Ectodermal cell (in vitro differentiated cells): Measurements from ENCODE around the gene SIK3.
"Not testable (repeated sequence)": the region's sequence is repeated elsewhere in the genome, so short reads cannot be mapped to it uniquely, and the experiment has no call there.

ENCODE experiments used
- H3K27ac ChIP-seq: 2 replicates; pipeline ENCODE4 v1.7.0; 2013; ENCODE audit warnings: mild to moderate bottlenecking, low read depth, low read length; ENCODE audit not compliant: insufficient read depth, poor library complexity, severe bottlenecking
- H3K27me3 ChIP-seq: 2 replicates; pipeline ENCODE4 v1.7.0; 2013; ENCODE audit warnings: mild to moderate bottlenecking, low read length; ENCODE audit not compliant: insufficient read depth, control insufficient read depth, poor library complexity, severe bottlenecking
- H3K36me3 ChIP-seq: one replicate; pipeline ENCODE4 v1.7.0; 2013; ENCODE audit warnings: low read length; ENCODE audit not compliant: control insufficient read depth, insufficient read depth
- H3K4me1 ChIP-seq: one replicate; pipeline ENCODE4 v1.7.0; 2013; ENCODE audit warnings: low read length; ENCODE audit not compliant: control insufficient read depth, insufficient read depth
- H3K4me3 ChIP-seq: 2 replicates; pipeline ENCODE4 v1.7.0; 2013; ENCODE audit warnings: low read depth, low read length, control low read depth; ENCODE audit not compliant: insufficient read depth
- H3K9me3 ChIP-seq: 2 replicates; pipeline ENCODE4 v1.7.0; 2013; ENCODE audit warnings: mild to moderate bottlenecking, low read length, moderate library complexity; ENCODE audit not compliant: control insufficient read depth
- WGBS, 2 experiments: methylation state at CpG; one replicate each; pipeline ENCODE4 v1.1.7; 2013; ENCODE audit warnings: missing lambda C conversion rate in 2 of 2; 5-methylcytosine and 5-hydroxymethylcytosine counted together

SIK3 gene

DNA sequence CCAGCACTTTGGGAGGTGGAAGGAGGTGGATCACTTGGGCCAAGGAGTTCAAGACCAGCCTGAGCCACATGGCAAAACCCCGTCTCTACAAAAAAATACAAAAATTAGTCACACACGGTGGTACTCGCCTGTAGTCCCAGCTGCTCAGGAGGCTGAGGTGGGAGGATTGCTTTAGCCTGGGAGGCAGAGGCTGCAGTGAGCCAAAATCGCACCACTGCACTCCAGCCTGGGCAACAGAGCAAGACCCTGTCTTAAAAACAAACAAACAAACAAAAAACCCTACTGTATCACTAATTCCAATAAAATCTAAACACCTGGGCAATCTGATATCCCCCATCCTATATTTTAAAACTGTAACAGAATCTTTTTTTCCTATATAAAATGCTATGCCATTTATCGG, 51.6 kb downstream of the SIK3 start:
- H3K9me3 ChIP-seq, H3K27ac ChIP-seq, H3K4me3 ChIP-seq, H3K4me1 ChIP-seq, H3K36me3 ChIP-seq, H3K27me3 ChIP-seq: not testable (repeated sequence)
- WGBS, 2 experiments, result 87 to 93% methylated on average over 5 of the region's 5 CpGs

DNA sequence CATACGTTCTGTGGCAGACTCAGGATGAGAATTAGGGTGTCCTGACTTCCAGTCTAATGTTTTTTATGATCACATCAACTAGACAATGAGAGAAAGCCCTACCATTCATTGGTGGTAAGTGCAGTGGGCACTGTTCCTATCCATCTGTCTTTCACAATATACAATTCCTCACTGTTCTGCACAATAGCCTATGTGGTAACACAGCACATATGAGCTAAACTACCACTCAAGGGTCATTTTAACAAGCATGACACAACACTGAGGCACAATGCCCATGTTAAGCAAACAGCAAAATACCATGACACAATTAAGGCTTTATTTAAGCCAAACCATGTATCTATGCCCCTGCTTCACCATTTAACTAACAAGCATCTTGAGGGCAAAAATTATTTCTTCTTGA, 52.3 kb downstream of the SIK3 start:
- no peak overlapping the region for H3K27ac ChIP-seq
- WGBS, 2 experiments, result 90 to 91% methylated on average over 1 of the region's 1 CpG
- no peaks in the 10 kb centered on the region for H3K36me3 ChIP-seq
- H3K4me1 ChIP-seq, result no peaks in the 10 kb centered on the region
- H3K4me3 ChIP-seq, result no peak overlapping the region
- H3K9me3 ChIP-seq, result no peaks in the 10 kb centered on the region
- H3K27me3 ChIP-seq, result no peaks in the 10 kb centered on the region

DNA sequence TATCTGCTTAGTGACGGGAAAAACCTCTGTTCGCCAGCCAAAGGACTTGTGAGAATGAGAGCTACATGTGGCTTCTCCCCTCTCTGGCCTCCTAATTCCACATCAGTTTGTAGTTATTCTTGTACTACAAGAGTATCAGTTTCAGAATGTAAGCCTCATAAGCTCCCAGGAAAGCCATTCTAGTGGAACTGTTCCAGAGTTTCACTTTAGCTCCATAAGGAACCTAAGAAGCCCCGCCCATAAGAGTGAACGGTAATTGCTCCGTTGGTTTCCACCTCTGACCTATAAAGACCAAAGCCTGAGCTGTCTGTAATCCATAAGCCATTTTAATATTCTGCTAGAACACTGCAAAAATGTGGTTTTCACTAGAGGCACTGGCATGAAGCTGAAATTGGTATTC, 53.0 kb downstream of the SIK3 start:
- 70 to 72% methylated on average over 5 of the region's 5 CpGs for WGBS, 2 experiments
- Histone ChIP-seq H3K9me3 (no peaks in the 10 kb centered on the region), H3K4me1 (no peaks in the 10 kb centered on the region), H3K4me3 (no peak overlapping the region), H3K27ac (no peak overlapping the region), H3K27me3 (no peaks in the 10 kb centered on the region), H3K36me3 (no peaks in the 10 kb centered on the region)

DNA sequence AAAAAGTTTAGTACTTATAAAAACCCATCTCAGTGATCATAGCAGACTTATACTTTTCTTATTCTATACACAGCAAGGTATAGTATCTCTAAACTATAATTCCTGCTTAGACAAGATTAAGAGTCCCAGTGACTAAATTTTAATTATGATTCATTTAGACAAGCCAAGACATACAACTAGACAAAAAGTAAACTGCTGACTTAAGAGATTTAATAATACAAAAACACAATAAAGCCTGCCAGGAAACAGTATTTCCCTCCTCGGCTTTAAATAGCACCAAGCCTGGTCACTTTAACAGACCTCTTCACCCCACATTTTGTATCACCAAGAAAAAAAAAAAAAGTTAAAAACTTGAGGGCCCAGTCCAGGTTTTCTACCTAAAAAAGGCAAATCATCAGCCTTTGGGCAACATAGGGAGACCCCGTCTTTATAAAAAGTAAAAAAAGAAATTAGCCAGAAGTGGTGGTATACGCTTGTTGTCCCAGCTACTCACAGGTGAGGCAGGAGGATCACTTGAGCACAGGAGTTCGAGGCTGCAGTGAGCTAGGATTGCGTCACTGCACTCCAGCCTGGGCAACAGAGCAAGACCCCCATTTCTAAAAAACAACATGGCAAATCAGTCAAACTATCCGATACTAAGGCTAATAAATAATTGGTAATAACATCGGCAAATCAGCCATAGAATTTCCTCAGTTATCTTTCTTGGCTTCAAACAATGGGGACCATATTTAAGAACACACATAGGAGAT, 53.8 kb downstream of the SIK3 start:
- H3K4me1 ChIP-seq, result no peaks in the 10 kb centered on the region
- 91 to 97% methylated on average over 7 of the region's 7 CpGs for WGBS, 2 experiments
- no peak overlapping the region for H3K27ac ChIP-seq
- H3K9me3 ChIP-seq, result no peaks in the 10 kb centered on the region
- no peaks in the 10 kb centered on the region for H3K36me3 ChIP-seq
- no peak overlapping the region for H3K4me3 ChIP-seq
- no peaks in the 10 kb centered on the region for H3K27me3 ChIP-seq

DNA sequence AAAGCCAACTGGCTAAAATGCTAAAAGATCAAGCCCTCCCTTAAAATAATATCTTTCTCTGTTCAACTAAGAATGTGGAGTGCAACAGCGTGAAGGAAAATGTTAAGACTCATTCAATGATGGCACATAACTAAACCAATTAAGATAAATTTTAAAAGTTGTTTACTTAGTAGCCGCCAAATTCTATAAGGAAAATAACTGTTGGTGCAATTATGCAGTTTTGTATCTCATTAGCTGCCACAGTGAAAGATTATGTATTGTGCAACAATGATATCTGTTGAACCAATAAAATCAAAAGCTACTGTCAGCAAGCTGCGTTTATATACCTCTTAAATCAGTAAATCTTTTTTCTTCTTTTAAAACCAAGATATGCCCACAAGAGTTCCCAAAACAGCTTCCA, 55.5 kb downstream of the SIK3 start:
- no peak overlapping the region for H3K27ac ChIP-seq
- no peak overlapping the region for H3K4me3 ChIP-seq
- H3K27me3 ChIP-seq, result no peaks in the 10 kb centered on the region
- no peaks in the 10 kb centered on the region for H3K36me3 ChIP-seq
- 93 to 98% methylated on average over 3 of the region's 3 CpGs for WGBS, 2 experiments
- no peaks in the 10 kb centered on the region for H3K4me1 ChIP-seq
- H3K9me3 ChIP-seq, result no peaks in the 10 kb centered on the region

DNA sequence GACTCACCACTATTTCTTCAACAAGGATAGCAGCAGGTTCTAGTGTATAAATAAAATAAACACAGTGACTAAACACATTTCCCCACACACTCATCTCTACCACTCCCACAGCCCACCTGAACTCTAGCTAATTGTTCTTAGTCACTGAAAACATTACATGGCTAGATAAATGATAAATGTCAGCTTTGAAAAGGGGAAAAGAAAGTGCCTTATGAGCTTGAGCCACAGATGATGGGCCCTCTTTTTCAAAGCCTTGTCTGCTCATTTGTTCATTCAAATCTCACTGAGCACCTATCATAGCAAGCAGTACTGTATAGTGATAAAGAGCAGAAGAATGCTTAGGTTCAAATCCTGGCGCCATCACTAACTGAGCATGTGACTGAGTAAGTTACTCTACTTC, 58.3 kb downstream of the SIK3 start:
- Histone ChIP-seq H3K27me3 (no peaks in the 10 kb centered on the region), H3K9me3 (no peaks in the 10 kb centered on the region), H3K27ac (no peak overlapping the region), H3K4me1 (no peaks in the 10 kb centered on the region), H3K4me3 (no peak overlapping the region), H3K36me3 (no peaks in the 10 kb centered on the region)
- 92% methylated on average over 1 of the region's 1 CpG; no CpG with 5 or more reads in 1 of the 2 experiments for WGBS, 2 experiments

DNA sequence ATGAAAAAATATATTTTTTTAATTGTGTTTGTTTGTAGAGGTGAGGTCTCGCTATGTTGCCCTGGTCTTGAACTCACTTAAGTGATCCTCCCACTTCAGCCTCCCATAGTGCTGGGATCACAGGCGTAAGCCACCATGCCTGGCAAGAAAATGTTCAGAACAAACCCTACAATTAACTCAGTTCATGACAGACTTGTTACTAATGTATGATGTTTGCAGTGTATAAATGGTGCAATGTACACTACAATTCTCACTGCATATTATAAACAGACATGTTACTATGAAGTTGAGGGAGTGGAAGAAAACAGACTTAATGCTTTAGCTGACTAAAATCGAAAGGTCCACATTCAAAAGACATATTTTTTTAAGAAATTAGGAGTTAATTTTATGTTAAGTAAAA, 59.0 kb downstream of the SIK3 start:
- Histone ChIP-seq H3K9me3 (no peaks in the 10 kb centered on the region), H3K27me3 (no peaks in the 10 kb centered on the region), H3K36me3 (no peaks in the 10 kb centered on the region), H3K4me1 (no peaks in the 10 kb centered on the region), H3K27ac (no peak overlapping the region), H3K4me3 (no peak overlapping the region)
- WGBS, 2 experiments, result 90 to 100% methylated on average over 2 of the region's 3 CpGs

DNA sequence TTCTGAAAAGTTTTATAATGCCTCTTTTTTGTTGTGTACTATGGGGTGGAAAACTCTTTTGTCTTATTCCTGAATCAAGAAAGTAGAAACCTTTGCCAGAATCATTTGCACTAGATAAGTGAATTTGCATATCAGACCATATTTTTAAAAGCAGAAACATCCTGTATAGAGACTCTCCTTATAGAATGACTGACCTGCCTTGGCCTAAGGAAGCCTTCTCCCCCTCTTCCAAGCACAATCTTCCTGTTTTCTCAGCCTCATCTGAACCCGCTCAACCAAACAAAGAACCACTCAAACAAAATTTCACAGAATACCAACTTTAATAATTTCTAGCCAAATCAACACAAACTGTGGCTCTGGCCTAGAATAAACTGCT, 60.3 kb downstream of the SIK3 start:
- Histone ChIP-seq H3K36me3 (no peaks in the 10 kb centered on the region), H3K9me3 (no peaks in the 10 kb centered on the region), H3K4me3 (no peak overlapping the region), H3K27me3 (no peaks in the 10 kb centered on the region), H3K27ac (no peak overlapping the region), H3K4me1 (no peaks in the 10 kb centered on the region)
- 92 to 95% methylated on average over 1 of the region's 1 CpG for WGBS, 2 experiments

DNA sequence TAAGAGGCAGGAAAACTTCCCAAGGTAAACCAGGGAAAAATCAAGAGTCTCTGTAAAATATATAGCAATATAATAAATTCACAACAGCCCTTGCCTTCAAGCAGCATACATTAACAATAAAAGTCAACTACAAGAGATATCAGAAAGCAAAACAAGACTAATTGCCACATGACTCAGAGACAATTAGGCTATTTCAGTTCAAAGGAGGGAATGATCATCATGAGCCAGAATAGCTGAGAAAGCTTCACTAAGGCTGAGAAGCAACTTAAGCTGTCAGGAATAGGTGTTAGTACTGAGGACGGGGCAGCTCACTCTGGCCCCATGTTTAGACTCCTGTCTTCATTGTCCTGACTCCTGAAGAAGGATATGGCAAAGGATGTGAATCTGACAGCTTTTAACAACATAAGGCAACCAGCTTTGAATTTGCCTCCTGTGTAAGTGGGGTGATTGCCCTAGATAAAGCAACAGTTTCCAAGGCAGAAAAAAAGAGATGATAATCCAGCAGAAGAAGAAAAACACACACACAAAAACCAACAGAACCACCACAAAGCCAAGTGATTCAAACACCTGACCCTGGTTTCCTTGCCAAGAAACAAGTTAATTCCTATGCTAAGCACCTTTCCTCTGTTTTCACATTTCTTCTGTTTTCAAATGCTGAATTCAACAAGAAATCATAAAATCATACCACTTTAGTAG, 60.8 kb downstream of the SIK3 start:
- H3K36me3 ChIP-seq, result no peaks in the 10 kb centered on the region
- WGBS, 2 experiments, result 86 to 87% methylated on average over 1 of the region's 1 CpG
- H3K27ac ChIP-seq, result no peak overlapping the region
- H3K9me3 ChIP-seq, result no peaks in the 10 kb centered on the region
- H3K4me1 ChIP-seq, result no peaks in the 10 kb centered on the region
- H3K27me3 ChIP-seq, result no peaks in the 10 kb centered on the region
- H3K4me3 ChIP-seq, result no peak overlapping the region

DNA sequence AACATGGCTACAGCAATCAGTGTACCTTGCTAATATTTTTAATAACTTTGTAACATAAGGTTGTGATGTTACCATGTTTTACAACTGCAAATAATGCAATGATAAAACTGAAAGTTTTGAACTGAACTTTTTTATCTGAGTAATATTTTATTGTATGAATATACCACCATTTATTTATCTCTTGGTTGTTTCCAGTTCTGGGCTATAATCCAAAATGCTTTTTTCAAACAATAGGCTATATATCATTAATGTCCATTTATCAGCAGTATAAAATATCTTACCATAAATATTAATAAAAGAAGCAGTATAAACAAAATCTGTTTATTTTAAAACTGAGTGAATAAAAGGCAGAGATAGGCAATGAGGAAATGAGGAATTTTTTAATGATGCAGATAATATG, 63.3 kb downstream of the SIK3 start:
- Histone ChIP-seq H3K27me3 (no peaks in the 10 kb centered on the region), H3K36me3 (no peaks in the 10 kb centered on the region), H3K4me3 (no peak overlapping the region), H3K4me1 (no peaks in the 10 kb centered on the region), H3K27ac (no peak overlapping the region), H3K9me3 (no peaks in the 10 kb centered on the region)
